Dendritic cell treated with granulocyte-macrophage colony-stimulating factor and Interleukin-4, amounts not matched to agents 40 ng/mL and 50 ng/mL, for 4 days (primary cell): Measurements from ENCODE around the gene OR51V1.
"Not testable (repeated sequence)": the region's sequence is repeated elsewhere in the genome, so short reads cannot be mapped to it uniquely, and the experiment has no call there.

Source experiments
- H3K27ac Mint-ChIP-seq: one replicate; pipeline ENCODE4 v1.8.0; 2022; ENCODE audit warnings: mild to moderate bottlenecking, mixed read lengths
- H3K27me3 Mint-ChIP-seq: one replicate; pipeline ENCODE4 v1.8.0; 2022; ENCODE audit warnings: mild to moderate bottlenecking, mixed read lengths
- H3K36me3 Mint-ChIP-seq: one replicate; pipeline ENCODE4 v1.8.0; 2022; ENCODE audit warnings: low read depth, mixed read lengths
- H3K4me1 Mint-ChIP-seq: one replicate; pipeline ENCODE4 v1.8.0; 2022; ENCODE audit warnings: low read depth, mixed read lengths
- H3K4me3 Mint-ChIP-seq: one replicate; pipeline ENCODE4 v1.8.0; 2022; ENCODE audit warnings: mild to moderate bottlenecking, moderate library complexity, mixed read lengths
- H3K9me3 Mint-ChIP-seq: one replicate; pipeline ENCODE4 v1.8.0; 2022; ENCODE audit warnings: mixed read lengths
- intact Hi-C: fragments of 100-400 bp; cut with micrococcal nuclease; formaldehyde crosslinking; loops from one replicate; pipeline ENCODE4 v1.15.0; 2022

Gene OR51V1, protein sequence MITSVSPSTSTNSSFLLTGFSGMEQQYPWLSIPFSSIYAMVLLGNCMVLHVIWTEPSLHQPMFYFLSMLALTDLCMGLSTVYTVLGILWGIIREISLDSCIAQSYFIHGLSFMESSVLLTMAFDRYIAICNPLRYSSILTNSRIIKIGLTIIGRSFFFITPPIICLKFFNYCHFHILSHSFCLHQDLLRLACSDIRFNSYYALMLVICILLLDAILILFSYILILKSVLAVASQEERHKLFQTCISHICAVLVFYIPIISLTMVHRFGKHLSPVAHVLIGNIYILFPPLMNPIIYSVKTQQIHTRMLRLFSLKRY

DNA sequence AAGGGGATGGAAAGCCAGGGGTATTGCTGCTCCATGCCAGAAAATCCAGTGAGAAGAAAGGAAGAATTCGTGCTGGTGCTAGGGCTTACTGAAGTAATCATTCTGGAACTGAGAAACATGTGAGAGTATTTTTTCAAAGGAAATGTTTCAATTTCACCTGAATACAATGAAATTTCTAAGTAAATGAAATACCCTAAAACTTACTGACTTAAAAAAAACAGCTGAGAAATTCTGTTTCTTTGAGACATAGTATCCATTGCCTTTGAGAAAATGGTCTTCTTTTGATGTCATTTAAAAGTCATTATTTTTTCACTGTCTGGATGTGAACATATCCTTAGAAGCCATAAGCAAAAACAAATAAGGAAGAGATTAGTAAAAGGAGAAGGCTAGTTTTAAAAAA lies at the start of gene OR51V1:
Gene OR51V1 (minus strand): TSS at position 101 of the 400 bp plus-strand sequence. CDS start 0 bp downstream, at position 101.
- Mint-ChIP-seq H3K36me3 (no peaks in the 10 kb centered on the region), H3K4me3 (no peak within 1 kb of the TSS), H3K27me3 (no peaks in the 10 kb centered on the region), H3K9me3 (no peaks in the 10 kb centered on the region), H3K4me1 (no peaks in the 10 kb centered on the region), H3K27ac (no peak within 1 kb of the TSS)
- intact Hi-C loops = loop anchor here (5.0 to 10.0 kb wide), 2 partner anchors 604 to 692 kb away; partner anchors contain the start of genes OR52E5 and OR52N2

DNA sequence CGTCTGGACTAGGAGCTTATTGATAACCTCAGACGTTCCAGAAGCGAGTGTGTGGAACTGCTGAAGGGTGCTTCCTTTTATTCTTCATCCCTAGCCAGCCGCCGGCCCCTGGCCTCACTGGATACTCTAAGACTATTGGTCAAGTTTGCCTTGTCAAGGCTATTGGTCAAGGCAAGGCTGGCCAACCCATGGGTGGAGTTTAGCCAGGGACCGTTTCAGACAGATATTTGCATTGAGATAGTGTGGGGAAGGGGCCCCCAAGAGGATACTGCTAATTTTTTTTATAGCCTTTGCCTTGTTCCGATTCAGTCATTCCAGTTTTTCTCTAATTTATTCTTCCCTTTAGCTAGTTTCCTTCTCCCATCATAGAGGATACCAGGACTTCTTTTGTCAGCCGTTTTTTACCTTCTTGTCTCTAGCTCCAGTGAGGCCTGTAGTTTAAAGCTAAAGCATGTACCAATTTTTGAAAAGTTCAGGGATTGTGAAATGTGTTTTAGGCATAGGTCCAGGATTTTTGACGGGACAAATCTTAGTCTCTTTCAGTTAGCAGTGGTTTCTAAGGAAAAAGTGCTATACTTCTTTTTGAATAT lies 49.4 kb upstream of the OR51V1 start, which contains the start of gene HBG1:
Gene HBG1 (minus strand): TSS at position 51 of the 590 bp plus-strand sequence. CDS start 53 bp downstream, outside the sequence.
- H3K9me3 Mint-ChIP-seq, H3K27ac Mint-ChIP-seq, H3K4me1 Mint-ChIP-seq, H3K27me3 Mint-ChIP-seq, H3K36me3 Mint-ChIP-seq, H3K4me3 Mint-ChIP-seq, intact Hi-C loops: not testable (repeated sequence)

DNA sequence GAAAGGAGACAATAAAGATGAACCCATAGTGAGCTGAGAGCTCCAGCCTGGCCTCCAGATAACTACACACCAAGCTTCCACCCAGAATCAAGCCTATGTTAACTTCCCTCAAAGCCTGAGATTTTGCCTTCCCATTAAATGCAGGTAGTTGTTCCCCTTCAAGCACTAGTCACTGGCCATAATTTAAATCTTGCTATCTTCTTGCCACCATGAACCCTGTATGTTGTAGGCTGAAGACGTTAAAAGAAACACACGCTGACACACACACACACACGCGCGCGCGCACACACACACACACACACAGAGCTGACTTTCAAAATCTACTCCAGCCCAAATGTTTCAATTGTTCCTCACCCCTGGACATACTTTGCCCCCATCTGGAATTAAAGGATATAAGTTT lies 48.0 kb upstream of the OR51V1 start:
- H3K27me3 Mint-ChIP-seq, H3K4me1 Mint-ChIP-seq, H3K36me3 Mint-ChIP-seq, H3K9me3 Mint-ChIP-seq, H3K4me3 Mint-ChIP-seq, intact Hi-C loops, H3K27ac Mint-ChIP-seq: not testable (repeated sequence)

DNA sequence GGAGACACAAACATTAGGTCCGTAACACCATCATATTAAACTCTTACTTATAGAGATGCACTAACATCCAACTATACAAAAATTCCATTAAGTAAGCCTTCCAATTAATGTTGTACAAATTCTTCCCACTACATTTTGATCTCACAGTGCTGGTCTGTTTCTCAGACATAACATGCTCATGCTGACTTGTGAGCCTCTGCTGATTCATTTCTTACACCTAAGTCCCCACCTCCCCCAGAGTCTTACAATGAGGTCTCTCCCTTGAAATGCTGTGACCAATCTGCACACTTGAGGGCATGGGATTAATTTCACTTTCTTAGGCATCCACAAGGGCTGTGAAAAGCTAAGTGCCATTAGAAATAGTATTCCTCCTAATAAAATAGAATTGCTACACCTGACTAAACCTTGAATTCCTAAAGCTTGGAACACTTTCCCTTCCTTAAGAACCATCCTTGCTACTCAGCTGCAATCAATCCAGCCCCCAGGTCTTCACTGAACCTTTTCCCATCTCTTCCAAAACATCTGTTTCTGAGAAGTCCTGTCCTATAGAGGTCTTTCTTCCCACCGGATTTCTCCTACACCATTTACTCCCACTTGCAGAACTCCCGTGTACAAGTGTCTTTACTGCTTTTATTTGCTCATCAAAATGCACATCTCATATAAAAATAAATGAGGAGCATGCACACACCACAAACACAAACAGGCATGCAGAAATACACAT lies 47.1 kb upstream of the OR51V1 start:
- no peaks in the 10 kb centered on the region for H3K27me3 Mint-ChIP-seq
- H3K4me1 Mint-ChIP-seq = no peaks in the 10 kb centered on the region
- H3K27ac Mint-ChIP-seq = no peak overlapping the region
- no peaks in the 10 kb centered on the region for H3K9me3 Mint-ChIP-seq
- H3K4me3 Mint-ChIP-seq = no peak overlapping the region
- H3K36me3 Mint-ChIP-seq = no peaks in the 10 kb centered on the region
- intact Hi-C loops = no loop called here

DNA sequence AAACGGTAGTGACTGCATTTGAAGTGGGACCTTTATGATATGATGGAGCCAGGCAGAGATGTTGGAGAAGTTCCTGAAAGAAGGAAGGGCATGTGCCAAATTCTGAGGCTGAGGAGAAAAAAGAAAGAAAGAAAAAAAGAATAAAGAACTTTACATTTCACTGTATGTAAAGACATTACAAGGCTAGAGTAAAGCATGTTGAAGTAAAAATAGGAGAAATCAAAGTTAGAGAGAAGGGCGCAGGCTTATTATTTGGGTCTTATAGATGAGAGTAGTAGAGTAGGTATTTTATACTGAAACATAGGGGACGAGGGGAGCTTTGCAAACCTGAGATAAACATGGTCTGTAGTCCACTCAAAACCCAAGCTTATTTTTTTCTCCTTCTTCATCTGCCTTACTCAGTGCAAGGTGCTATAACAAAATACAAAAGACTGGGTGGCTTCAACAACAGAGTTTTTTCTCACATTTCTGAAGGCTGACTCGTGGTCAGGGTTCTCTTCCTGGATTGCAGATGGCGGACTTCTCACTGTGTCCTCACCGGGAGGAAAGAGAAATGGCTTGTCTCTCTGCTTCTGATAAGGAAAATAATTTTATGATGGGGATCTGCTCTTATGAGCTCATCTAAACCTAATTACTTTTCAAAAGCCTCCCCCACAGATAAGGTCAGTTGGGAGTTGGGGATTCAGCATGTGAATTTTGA lies 46.4 kb upstream of the OR51V1 start:
- Mint-ChIP-seq H3K36me3 (no peaks in the 10 kb centered on the region), H3K4me1 (no peaks in the 10 kb centered on the region)

DNA sequence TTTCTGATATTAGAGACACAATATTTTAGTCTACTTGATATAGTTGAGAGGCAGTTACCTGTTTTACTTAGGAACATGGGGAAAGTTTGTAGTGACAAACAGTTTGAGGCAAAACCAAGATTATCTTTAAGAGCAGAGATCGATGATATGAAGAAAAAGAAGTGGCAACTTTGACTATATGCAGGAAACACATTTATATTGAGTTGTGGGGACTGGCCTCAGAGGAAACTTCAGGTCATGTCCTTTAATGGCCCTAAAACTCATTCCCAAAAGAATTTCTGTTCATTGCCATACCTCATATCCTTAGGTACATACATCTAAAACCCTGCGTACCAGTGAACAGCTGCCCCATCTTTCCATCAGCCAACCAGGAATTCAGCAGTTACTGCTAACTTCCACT lies 44.7 kb upstream of the OR51V1 start:
- no peaks in the 10 kb centered on the region for H3K36me3 Mint-ChIP-seq
- no peaks in the 10 kb centered on the region for H3K27me3 Mint-ChIP-seq
- no peaks in the 10 kb centered on the region for H3K4me1 Mint-ChIP-seq
- no peaks in the 10 kb centered on the region for H3K9me3 Mint-ChIP-seq
- intact Hi-C loops = no loop called here
- no peak overlapping the region for H3K27ac Mint-ChIP-seq
- H3K4me3 Mint-ChIP-seq = no peak overlapping the region

More for the DNA sequence above, 46.4 kb upstream of the OR51V1 start:
- intact Hi-C loops = no loop called here
- no peak overlapping the region for H3K4me3 Mint-ChIP-seq
- H3K27ac Mint-ChIP-seq = no peak overlapping the region
- H3K9me3 Mint-ChIP-seq = no peaks in the 10 kb centered on the region
- H3K27me3 Mint-ChIP-seq = no peaks in the 10 kb centered on the region

DNA sequence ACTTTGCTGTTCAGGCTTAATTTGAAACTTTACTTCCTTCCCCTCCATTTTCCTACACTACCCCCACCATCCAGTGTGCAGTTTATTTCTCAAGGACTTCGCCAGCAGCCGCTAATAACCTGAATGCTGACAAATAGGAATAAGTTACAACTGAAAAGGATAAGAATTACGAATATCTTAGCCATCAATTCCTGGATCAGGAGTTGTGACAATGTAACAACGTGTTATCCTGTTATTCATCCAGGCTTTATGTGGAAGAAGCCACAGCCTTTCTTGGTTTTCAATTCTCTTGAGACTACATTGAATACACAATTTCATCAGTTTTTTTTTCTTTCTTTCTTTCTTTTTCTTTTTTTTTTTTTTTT lies 43.3 kb upstream of the OR51V1 start:
- no peaks in the 10 kb centered on the region for H3K27me3 Mint-ChIP-seq
- no peaks in the 10 kb centered on the region for H3K9me3 Mint-ChIP-seq
- no peak overlapping the region for H3K27ac Mint-ChIP-seq
- H3K4me3 Mint-ChIP-seq = no peak overlapping the region
- no peaks in the 10 kb centered on the region for H3K36me3 Mint-ChIP-seq
- H3K4me1 Mint-ChIP-seq = no peaks in the 10 kb centered on the region
- intact Hi-C loops = no loop called here

DNA sequence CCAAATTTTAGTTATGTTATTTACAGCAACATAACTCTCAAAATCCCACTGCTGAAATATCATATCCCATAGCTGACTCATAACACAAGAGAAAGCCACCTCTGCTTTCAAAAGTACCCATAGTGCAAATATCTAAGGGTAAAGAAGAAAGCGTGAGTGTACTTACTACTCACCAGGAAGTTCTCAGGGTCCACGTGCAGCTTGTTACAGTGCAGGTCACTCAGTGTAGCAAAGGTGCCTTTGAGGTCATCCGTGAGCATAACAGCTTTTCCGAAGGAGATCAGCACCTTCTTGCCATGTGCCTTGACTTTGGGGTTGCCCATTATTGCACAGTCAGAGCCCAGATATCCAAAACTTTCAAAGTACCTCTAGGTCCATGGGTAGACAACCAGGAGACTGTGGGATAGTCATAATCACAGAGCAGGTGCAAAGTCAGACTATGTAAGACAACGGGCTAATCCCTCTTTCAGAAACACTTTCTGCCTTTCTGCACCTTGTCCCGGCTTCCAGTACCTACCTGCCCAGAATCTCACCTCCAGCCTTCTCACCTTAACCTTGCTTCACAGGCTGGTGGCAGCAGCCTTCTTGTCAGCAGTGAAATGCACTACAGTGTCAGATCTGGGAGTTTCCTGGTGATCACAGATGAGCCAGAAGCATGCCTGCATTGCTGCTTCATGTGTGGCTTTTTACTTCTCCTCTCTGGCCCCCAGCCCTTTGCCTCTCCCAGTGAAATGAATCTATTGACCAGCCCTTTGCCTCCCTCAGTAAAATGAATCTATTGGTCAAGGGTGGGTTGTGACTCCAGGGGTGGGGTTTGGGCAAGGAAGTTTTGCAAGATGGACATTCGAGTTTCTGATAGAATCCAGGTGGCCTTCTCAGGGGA lies 42.7 kb upstream of the OR51V1 start:
- intact Hi-C loops = no loop called here
- Mint-ChIP-seq H3K4me1 (no peaks in the 10 kb centered on the region), H3K9me3 (no peaks in the 10 kb centered on the region), H3K27ac (no peak overlapping the region), H3K4me3 (no peak overlapping the region), H3K36me3 (no peaks in the 10 kb centered on the region), H3K27me3 (no peaks in the 10 kb centered on the region)

DNA sequence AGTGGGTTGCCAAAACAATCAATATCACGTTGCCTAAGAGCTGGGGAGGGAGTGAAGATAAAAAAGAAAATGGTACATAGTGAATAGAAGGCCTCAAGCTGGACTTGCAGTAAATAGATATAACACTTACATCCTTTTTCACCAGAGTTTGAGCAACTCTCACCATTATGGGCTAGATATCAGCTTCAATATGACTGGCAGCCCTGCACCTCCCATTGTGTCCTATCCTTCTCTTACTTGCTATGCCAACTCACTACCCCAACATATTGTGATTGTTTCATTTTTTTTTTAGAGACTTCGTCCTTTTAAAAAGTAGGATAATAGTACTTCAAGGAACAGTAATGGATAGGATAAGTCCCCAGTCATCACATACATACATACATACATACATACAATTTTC lies 41.7 kb upstream of the OR51V1 start:
- no peak overlapping the region for H3K27ac Mint-ChIP-seq
- H3K27me3 Mint-ChIP-seq = no peaks in the 10 kb centered on the region
- H3K4me3 Mint-ChIP-seq = no peak overlapping the region
- no peaks in the 10 kb centered on the region for H3K4me1 Mint-ChIP-seq
- no peaks in the 10 kb centered on the region for H3K9me3 Mint-ChIP-seq
- intact Hi-C loops = no loop called here
- H3K36me3 Mint-ChIP-seq = no peaks in the 10 kb centered on the region

DNA sequence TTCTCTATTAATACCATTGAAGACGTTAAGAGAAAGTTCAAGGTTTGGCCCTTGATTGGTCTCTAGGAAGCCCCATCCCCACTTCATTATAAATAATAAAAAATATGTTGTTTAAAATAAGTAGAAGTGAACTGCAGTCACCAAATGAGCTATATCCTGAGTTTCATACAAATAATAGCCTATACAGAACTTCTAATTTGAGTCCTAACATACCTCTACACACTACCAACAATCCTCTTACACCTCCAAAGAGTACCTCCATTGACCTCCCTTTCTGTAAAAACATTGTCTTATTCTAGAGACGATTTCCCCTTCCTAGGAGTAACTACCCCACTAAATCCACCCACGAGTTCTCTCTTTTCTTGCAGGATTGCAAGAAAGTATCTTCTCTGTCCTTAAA lies 41.0 kb upstream of the OR51V1 start:
- H3K27ac Mint-ChIP-seq = no peak overlapping the region
- no peaks in the 10 kb centered on the region for H3K27me3 Mint-ChIP-seq
- no peak overlapping the region for H3K4me3 Mint-ChIP-seq
- H3K9me3 Mint-ChIP-seq = no peaks in the 10 kb centered on the region
- intact Hi-C loops = no loop called here
- H3K4me1 Mint-ChIP-seq = no peaks in the 10 kb centered on the region
- no peaks in the 10 kb centered on the region for H3K36me3 Mint-ChIP-seq

DNA sequence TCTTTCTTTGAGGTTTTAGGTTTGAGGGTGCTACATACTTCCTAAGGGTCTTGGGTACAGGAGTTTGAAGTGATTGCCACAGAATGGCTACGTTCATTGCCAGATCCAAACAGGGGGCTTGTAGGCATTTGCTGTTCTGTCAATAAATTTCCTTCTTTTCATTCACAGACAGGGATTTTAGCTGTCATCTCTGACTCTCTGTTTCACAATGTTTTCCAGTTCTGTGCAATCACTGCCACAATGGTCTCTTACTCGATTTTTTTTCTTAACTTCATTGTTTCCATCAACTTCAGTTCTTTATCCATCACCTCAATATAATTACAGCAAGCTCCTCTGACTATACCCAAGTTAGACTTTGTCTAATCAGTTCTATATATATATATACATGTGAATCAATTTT lies 40.0 kb upstream of the OR51V1 start:
- Mint-ChIP-seq H3K4me3 (no peak overlapping the region), H3K4me1 (no peaks in the 10 kb centered on the region), H3K27me3 (no peaks in the 10 kb centered on the region), H3K27ac (no peak overlapping the region), H3K9me3 (no peaks in the 10 kb centered on the region), H3K36me3 (no peaks in the 10 kb centered on the region)
- intact Hi-C loops = no loop called here

DNA sequence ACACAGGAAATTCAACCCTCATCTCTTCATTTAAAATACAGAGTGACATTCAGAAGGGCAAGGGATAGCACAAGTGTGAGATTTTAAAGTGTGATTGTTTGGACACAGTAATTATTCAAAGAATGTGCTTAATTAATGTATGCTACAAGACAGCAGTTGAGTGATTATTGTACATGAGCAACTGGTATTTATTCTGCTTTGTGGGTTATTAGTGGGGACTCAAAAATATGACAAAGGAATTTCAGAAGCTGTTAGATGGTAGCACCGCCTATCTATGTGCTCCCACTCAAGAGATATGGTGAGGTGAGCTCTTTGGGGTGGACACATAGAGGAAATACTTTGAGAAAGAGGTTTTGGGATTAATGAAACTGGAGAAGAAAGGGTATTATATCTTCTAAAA lies 39.6 kb upstream of the OR51V1 start:
- H3K36me3 Mint-ChIP-seq = no peaks in the 10 kb centered on the region
- no peak overlapping the region for H3K27ac Mint-ChIP-seq
- no peaks in the 10 kb centered on the region for H3K27me3 Mint-ChIP-seq
- no peaks in the 10 kb centered on the region for H3K4me1 Mint-ChIP-seq
- no peaks in the 10 kb centered on the region for H3K9me3 Mint-ChIP-seq
- H3K4me3 Mint-ChIP-seq = no peak overlapping the region
- intact Hi-C loops = no loop called here

DNA sequence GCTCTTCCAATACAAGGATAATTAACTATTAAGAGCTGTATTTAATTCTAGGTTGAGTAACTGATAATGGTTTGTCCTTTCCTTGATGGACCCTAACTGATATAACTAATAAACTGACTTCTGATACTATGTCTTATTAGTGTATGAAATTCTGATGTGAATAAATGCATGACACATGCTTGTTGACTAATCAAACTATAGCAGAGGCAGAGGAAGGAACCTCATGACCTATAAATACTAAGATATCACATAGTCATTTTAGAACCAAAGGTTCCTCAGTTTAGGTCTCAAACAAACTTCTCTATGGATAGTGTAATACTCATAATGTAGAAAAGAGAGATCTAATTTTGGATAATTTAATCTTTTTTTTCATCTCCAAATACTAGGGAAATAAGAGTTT lies 38.6 kb upstream of the OR51V1 start:
- Mint-ChIP-seq H3K36me3 (no peaks in the 10 kb centered on the region), H3K27ac (no peak overlapping the region), H3K4me3 (no peak overlapping the region), H3K9me3 (no peaks in the 10 kb centered on the region), H3K4me1 (no peaks in the 10 kb centered on the region), H3K27me3 (no peaks in the 10 kb centered on the region)
- intact Hi-C loops = no loop called here
